KMS-11 (cell line): Measurements from ENCODE around the gene CRB2.

Experiments
- H2AFZ ChIP-seq: fragments of 200-600 bp; sonication (generic); 2 replicates; pipeline ENCODE4 v1.6.1; 2016; ENCODE audit warnings: antibody characterized with exemption, mixed run types, low read depth
- H3K27ac ChIP-seq: fragments of 200-600 bp; sonication (generic); 2 replicates; pipeline ENCODE4 v1.6.1; 2016; ENCODE audit warnings: mild to moderate bottlenecking, mixed run types
- H3K27me3 ChIP-seq: fragments of 200-600 bp; sonication (generic); 2 replicates; pipeline ENCODE4 v1.6.1; 2017; ENCODE audit warnings: mild to moderate bottlenecking, low read depth, mixed run types, moderate library complexity; ENCODE audit not compliant: insufficient read depth
- H3K36me3 ChIP-seq: fragments of 200-600 bp; sonication (generic); 2 replicates; pipeline ENCODE4 v1.6.1; 2017; ENCODE audit warnings: mild to moderate bottlenecking, mixed run types; ENCODE audit not compliant: insufficient read depth
- H3K4me1 ChIP-seq: fragments of 200-600 bp; sonication (generic); 2 replicates; pipeline ENCODE4 v1.6.1; 2016; ENCODE audit warnings: mild to moderate bottlenecking, low read depth, mixed run types; ENCODE audit not compliant: poor library complexity, severe bottlenecking
- H3K4me2 ChIP-seq: fragments of 200-600 bp; sonication (generic); 2 replicates; pipeline ENCODE4 v1.7.0; 2016; ENCODE audit warnings: mild to moderate bottlenecking, mixed run types
- H3K4me3 ChIP-seq: fragments of 200-600 bp; sonication (generic); IDR thresholded peaks from 2 replicates; pipeline ENCODE4 v1.6.1; 2017; ENCODE audit warnings: low read depth, low read length, mixed read lengths; ENCODE audit not compliant: insufficient read depth
- H3K79me2 ChIP-seq: fragments of 200-600 bp; sonication (generic); 2 replicates; pipeline ENCODE4 v1.6.1; 2016; ENCODE audit warnings: low read depth, mixed run types; ENCODE audit not compliant: insufficient read depth
- H3K9ac ChIP-seq: fragments of 200-600 bp; sonication (generic); 2 replicates; pipeline ENCODE4 v1.6.1; 2016; ENCODE audit warnings: mild to moderate bottlenecking, mixed run types
- H4K20me1 ChIP-seq: fragments of 200-600 bp; sonication (generic); 2 replicates; pipeline ENCODE4 v1.6.1; 2016; ENCODE audit warnings: mild to moderate bottlenecking, mixed run types; ENCODE audit not compliant: insufficient read depth
- TF ChIP-seq, protein P1 (sequence below): fragments of 200-600 bp; sonication (generic); conservative IDR thresholded peaks from 2 replicates; pipeline ENCODE4 v1.6.1; 2017; ENCODE audit warnings: low read depth, mild to moderate bottlenecking, antibody characterized with exemption, low read length, moderate library complexity, mixed read lengths

Gene CRB2

GRCh38 chr9:123321616-123322272 is 34.3 kb upstream of the CRB2 start:
- H3K4me3 ChIP-seq, result no peak overlapping the region
- TF ChIP-seq, protein P1, sequence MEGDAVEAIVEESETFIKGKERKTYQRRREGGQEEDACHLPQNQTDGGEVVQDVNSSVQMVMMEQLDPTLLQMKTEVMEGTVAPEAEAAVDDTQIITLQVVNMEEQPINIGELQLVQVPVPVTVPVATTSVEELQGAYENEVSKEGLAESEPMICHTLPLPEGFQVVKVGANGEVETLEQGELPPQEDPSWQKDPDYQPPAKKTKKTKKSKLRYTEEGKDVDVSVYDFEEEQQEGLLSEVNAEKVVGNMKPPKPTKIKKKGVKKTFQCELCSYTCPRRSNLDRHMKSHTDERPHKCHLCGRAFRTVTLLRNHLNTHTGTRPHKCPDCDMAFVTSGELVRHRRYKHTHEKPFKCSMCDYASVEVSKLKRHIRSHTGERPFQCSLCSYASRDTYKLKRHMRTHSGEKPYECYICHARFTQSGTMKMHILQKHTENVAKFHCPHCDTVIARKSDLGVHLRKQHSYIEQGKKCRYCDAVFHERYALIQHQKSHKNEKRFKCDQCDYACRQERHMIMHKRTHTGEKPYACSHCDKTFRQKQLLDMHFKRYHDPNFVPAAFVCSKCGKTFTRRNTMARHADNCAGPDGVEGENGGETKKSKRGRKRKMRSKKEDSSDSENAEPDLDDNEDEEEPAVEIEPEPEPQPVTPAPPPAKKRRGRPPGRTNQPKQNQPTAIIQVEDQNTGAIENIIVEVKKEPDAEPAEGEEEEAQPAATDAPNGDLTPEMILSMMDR, result no peak
- no peaks in the 10 kb centered on the region for H3K27me3 ChIP-seq
- peak overlapping the region; percentile 95; the same call in 1 of the 2 replicates for H2AFZ ChIP-seq
- no peaks in the 10 kb centered on the region for H4K20me1 ChIP-seq
- H3K36me3 ChIP-seq, result no peaks in the 10 kb centered on the region
- peak overlapping the region; percentile 85; the same call in 1 of the 2 replicates for H3K4me2 ChIP-seq
- H3K79me2 ChIP-seq, result no peaks in the 10 kb centered on the region
- no peak overlapping the region for H3K9ac ChIP-seq
- peaks cover 91% of the 10 kb centered on the region for H3K4me1 ChIP-seq
- 0 out of 2 replicates have a peak overlapping the region, but pooled peaks have one; percentile 58 for H3K27ac ChIP-seq

DNA sequence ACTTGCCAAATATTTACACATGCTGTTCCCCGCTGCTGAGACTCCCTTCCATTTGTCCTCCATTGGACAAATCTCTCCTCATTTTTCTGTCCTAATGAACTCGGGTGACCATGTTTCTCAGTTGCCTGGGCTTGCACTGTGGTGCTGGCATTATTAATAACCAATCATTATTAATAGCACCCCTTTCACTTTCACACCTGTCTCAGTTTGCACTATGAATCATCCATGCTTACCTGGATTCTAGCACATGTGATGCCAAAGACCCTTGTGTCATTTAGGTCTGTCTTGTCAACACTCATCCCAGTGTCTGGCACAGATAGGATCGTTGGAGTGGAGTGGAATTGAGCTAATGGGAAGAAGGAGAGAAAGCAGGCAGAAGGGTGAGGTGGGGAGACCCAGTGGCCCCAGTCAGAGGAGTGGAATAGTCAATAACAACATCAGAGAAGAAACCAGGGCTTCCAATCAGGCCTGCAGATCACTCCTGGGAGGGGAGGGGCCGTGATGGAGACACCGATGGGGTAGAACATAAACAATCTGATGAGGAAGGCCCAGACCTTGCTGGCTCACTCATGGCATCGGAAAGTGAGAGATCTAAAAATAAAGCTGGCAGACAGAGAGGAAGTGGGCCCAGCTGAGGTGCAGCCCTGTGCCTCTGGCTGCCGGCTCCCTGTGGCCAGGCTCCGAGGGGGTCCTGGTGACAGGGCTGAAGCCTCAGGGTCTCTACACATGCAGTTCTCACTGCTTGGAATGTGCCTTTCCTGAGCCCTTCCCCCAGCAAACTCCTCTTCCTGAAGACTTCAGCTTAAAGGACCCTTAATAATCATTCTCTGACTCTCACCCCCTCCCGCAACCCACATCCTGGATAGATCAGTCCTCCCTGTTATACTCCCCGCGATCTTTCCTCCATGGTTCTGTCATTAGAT is 33.5 kb upstream of the CRB2 start:
- no peak overlapping the region for H3K4me3 ChIP-seq
- peak overlapping the region; percentile 95 for H2AFZ ChIP-seq
- peak overlapping the region; percentile 58 for H3K27ac ChIP-seq
- no peaks in the 10 kb centered on the region for H3K79me2 ChIP-seq
- H3K36me3 ChIP-seq, result no peaks in the 10 kb centered on the region
- no peaks in the 10 kb centered on the region for H3K27me3 ChIP-seq
- H4K20me1 ChIP-seq, result no peaks in the 10 kb centered on the region
- peak overlapping the region; percentile 54; the same call in 1 of the 2 replicates for H3K9ac ChIP-seq
- TF ChIP-seq, protein P1, result no peak
- peak overlapping the region; percentile 85 for H3K4me2 ChIP-seq
- peaks cover 85% of the 10 kb centered on the region for H3K4me1 ChIP-seq

- Histone ChIP-seq H3K4me3 (no peak overlapping the region), H3K27me3 (no peaks in the 10 kb centered on the region)
These were observed 32.6 kb upstream of the CRB2 start for GRCh38 chr9:123323196-123324013.

More at GRCh38 chr9:123323196-123324013, 32.6 kb upstream of the CRB2 start:
- H3K27ac ChIP-seq, result peak overlapping the region; percentile 58
- H3K4me1 ChIP-seq, result peaks cover 76% of the 10 kb centered on the region
- peak overlapping the region; percentile 54; the same call in 1 of the 2 replicates for H3K9ac ChIP-seq
- H2AFZ ChIP-seq, result peak overlapping the region; percentile 95
- H3K4me2 ChIP-seq, result peak overlapping the region; percentile 85
- no peaks in the 10 kb centered on the region for H3K79me2 ChIP-seq
- TF ChIP-seq, protein P1, result no peak
- H3K36me3 ChIP-seq, result no peaks in the 10 kb centered on the region
- H4K20me1 ChIP-seq, result no peaks in the 10 kb centered on the region
